ENCODE results near the gene TLE5. TPM values are rescaled to one million over a fixed set of nuclear protein-coding genes. Genes with fewer than 3 reads are reported as not detected.

TLE5 gene
- total and polyA plus RNA-seq, 2 donors (not counting 3 experiments of a cell fraction or from before 2014, with no cell fraction given), result 393 to 574 TPM

- ChIA-PET POLR2A (no interaction called here), CTCF (interaction anchor here (1.2 to 2.9 kb wide), 2 partner anchors 9 to 51 kb away, joined by 4 to 10 read pairs; no protein-coding TSS in a partner anchor)
- H3K27ac ChIP-seq (ENCODE audit: insufficient read depth, low read depth, low read length), result no peak overlapping the region
- H4K20me1 ChIP-seq (replicated peaks; ENCODE audit: control insufficient read depth, extremely low read depth, insufficient read depth, low read length), result no peaks in the 10 kb centered on the region
- no peaks in the 10 kb centered on the region for H3K27me3 ChIP-seq (ENCODE audit: control insufficient read depth in 2 of 2, insufficient read depth in 2 of 2, low read length in 2 of 2)
- no peaks in the 10 kb centered on the region for H3K4me1 ChIP-seq (ENCODE audit: control insufficient read depth, extremely low read depth, insufficient read depth, low read length)
- FAIRE-seq (no peak), DNase-seq (ENCODE audit: low read depth, low spot score) (no peak)
- peaks cover 0 to 32% of the 10 kb centered on the region in 2 experiments for H3K36me3 ChIP-seq (ENCODE audit: control insufficient read depth in 2 of 2, extremely low read depth in 1 of 2, insufficient read depth in 2 of 2, low read length in 2 of 2)
- TF ChIP-seq GATA2 (IDR thresholded peaks at IDR 0.05; ENCODE audit: insufficient read depth, insufficient read length, low read depth, low read length) (no peak), MAX (IDR thresholded peaks at IDR 0.05; ENCODE audit: insufficient read depth, insufficient read length) (no peak), EZH2 (IDR thresholded peaks at IDR 0.05; ENCODE audit: borderline replicate concordance, low read depth, low read length, severe bottlenecking) (no peak), CTCF (IDR thresholded peaks at IDR 0.05; ENCODE audit: extremely low read depth in 1 of 2, insufficient read depth in 1 of 2, low read depth in 1 of 2, low read length in 2 of 2) (no peak), MYC (IDR thresholded peaks at IDR 0.05; ENCODE audit: low read depth, low read length) (no peak), POLR2AphosphoS5 (IDR thresholded peaks at IDR 0.05; ENCODE audit: insufficient read depth, low read depth, low read length) (no peak), POLR2A (IDR thresholded peaks at IDR 0.05; ENCODE audit: low read depth, low read length) (no peak), JUN (IDR thresholded peaks at IDR 0.05; ENCODE audit: borderline replicate concordance, insufficient read depth, insufficient read length, low read depth) (no peak), FOS (IDR thresholded peaks at IDR 0.05; ENCODE audit: borderline replicate concordance, insufficient read depth, low read length) (no peak)
- H3K4me2 ChIP-seq (ENCODE audit: insufficient read depth, low read length), result no peak overlapping the region
- no peaks in the 10 kb centered on the region for H3K9me1 ChIP-seq (replicated peaks; ENCODE audit: control insufficient read depth, extremely low read depth, insufficient read depth, low read length)
- no TSS peak for BruUV-seq (replicated peaks)
- H2AFZ ChIP-seq (ENCODE audit: low read depth, low read length), result no peak overlapping the region
- intact Hi-C loops (cut with micrococcal nuclease) (no loop called here), dilution Hi-C loops (cut with MboI; ENCODE audit: extremely low pct_ligation_motif_present, low sequenced_read_pairs) (no loop called here)
- no peaks in the 10 kb centered on the region for H3K79me2 ChIP-seq (ENCODE audit: control insufficient read depth, insufficient read depth, low read length)
- no peak overlapping the region for H3K4me3 ChIP-seq (replicated peaks in 1 of 3; ENCODE audit: insufficient read depth in 1 of 3, low read depth in 1 of 3, low read length in 3 of 3)
- H3K9me3 ChIP-seq (replicated peaks; ENCODE audit: control insufficient read depth, insufficient read depth, low read length), result no peaks in the 10 kb centered on the region
- no peak overlapping the region for H3K9ac ChIP-seq (replicated peaks; ENCODE audit: extremely low read depth, insufficient read depth, low read length)
Measured at GRCh38 chr19:3014135-3014534, 48.2 kb downstream of the TLE5 start.

Measured in endothelial cell of umbilical vein (primary cell).